H1 (cell line): ENCODE measurements around the gene LENG1. TPM values are rescaled to one million over a fixed set of nuclear protein-coding genes. Genes with fewer than 3 reads are reported as not detected.

Experiments
- ASH2L ChIP-seq: fragments of 200-600, 300-600 bp; sonication (generic); IDR thresholded peaks from one replicate; pipeline ENCODE4 v1.7.1; 2017; ENCODE audit warnings: low read length
- BACH1 ChIP-seq: IDR thresholded peaks from 2 replicates; pipeline ENCODE4 v1.6.1; 2012; ENCODE audit warnings: low read length, improper control_type of control experiment
- CEBPB ChIP-seq: IDR thresholded peaks from 2 replicates; pipeline ENCODE4 v1.6.1; 2012; ENCODE audit warnings: low read depth, low read length
- CREB1 ChIP-seq: IDR thresholded peaks from 2 replicates; pipeline ENCODE4 v1.6.1; 2012; ENCODE audit warnings: inconsistent platforms
- E2F6 ChIP-seq: IDR thresholded peaks from 2 replicates; pipeline ENCODE4 v1.6.1; 2012; ENCODE audit warnings: inconsistent platforms
- GABPA ChIP-seq: IDR thresholded peaks from 2 replicates; pipeline ENCODE4 v1.6.1; 2011; ENCODE audit warnings: mild to moderate bottlenecking, low read length, moderate library complexity, borderline replicate concordance; ENCODE audit not compliant: insufficient read depth
- GTF2F1 ChIP-seq: IDR thresholded peaks from 2 replicates; pipeline ENCODE4 v1.6.1; 2012; ENCODE audit warnings: low read depth, low read length, improper control_type of control experiment, borderline replicate concordance
- HDAC2 ChIP-seq, 2 experiments: fragments of 300-600 bp in 1 of 2; sonication (generic) in 1 of 2; IDR thresholded peaks; 2 replicates each; pipeline ENCODE4 v1.6.1; 2011 to 2012; ENCODE audit warnings: low read depth in 2 of 2, low read length in 2 of 2, mild to moderate bottlenecking in 2 of 2, moderate library complexity in 2 of 2, borderline replicate concordance in 1 of 2, inconsistent platforms in 1 of 2
- JUN ChIP-seq: IDR thresholded peaks from 2 replicates; pipeline ENCODE4 v1.6.1; 2011; ENCODE audit warnings: low read depth, mild to moderate bottlenecking, improper control_type of control experiment, low read length
- NANOG ChIP-seq: IDR thresholded peaks from 2 replicates; pipeline ENCODE4 v1.6.1; 2011; ENCODE audit warnings: low read length, low read depth, mild to moderate bottlenecking, inconsistent platforms; ENCODE audit not compliant: insufficient read depth, poor library complexity, severe bottlenecking
- TBP ChIP-seq: IDR thresholded peaks from 2 replicates; pipeline ENCODE4 v1.6.1; 2011; ENCODE audit warnings: low read depth, low read length, improper control_type of control experiment
- polyA plus RNA-seq, 7 experiments: library from polyadenylated mRNA; depleted of rRNA in 3 of 7; stranded (reverse) in 5 of 7; unstranded in 2 of 7; fragments of >200 nt in 5 of 7; fragments of 200-250 nt in 2 of 7; gene quantifications; 1 replicate in 5 of 7; 2 replicates in 1 of 7; 4 replicates in 1 of 7; pipeline versions ENCODE4 v1.2.1 to v1.2.3, GENCODE V29; 2011 to 2013; ENCODE audit warnings: missing spikeins in 2 of 7, mixed read lengths in 2 of 7
- total RNA-seq: library from RNA; stranded (reverse); fragmentation: NEBNext Ultra II Directional; extraction: Animal tissue kit (Norgen Biotek cat#: 25700); gene quantifications from 2 replicates; pipeline ENCODE4 v1.2.1, GENCODE V29; 2021

LENG1 gene
- total and polyA plus RNA-seq, 2 of the 8 experiments (the other 6 are each of a cell fraction or from before 2014, with no cell fraction given): 1.2 to 4.4 TPM

DNA sequence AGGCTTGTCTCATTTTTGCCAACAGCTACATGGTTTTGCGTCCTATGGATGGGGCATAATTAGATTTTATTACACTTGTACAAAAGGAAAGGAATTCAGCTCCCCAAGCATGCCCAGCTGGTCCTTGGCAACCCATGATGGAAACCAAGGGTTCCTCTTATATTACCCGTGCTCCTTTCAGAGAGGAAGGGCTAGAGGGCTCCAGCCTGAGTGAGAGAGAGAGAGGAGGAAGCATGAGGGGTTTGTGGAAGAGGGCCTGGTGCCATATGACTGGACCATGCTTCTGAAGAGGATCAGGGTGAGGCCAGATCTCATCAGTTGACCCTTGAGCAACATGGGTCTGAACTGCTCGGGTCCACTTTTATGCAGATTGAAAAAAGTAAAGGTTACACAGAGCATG lies 37.6 kb upstream of the LENG1 start (continued):
- TF ChIP-seq E2F6: no peak
- no peak for TF ChIP-seq HDAC2 (IDR thresholded peaks at IDR 0.05; ENCODE audit: borderline replicate concordance in 1 of 2, low read depth in 2 of 2, low read length in 2 of 2)
- TF ChIP-seq GTF2F1: no peak
- no peak for TF ChIP-seq TBP
- TF ChIP-seq BACH1: no peak
- TF ChIP-seq NANOG: no peak
- TF ChIP-seq CEBPB: no peak
- TF ChIP-seq GABPA: no peak
- no peak for TF ChIP-seq CREB1
- TF ChIP-seq ASH2L: no peak
- no peak for TF ChIP-seq JUN
- TF ChIP-seq, all 59 proteins: peak for 0
